ENCODE results near the gene PTPRT.

DNA sequence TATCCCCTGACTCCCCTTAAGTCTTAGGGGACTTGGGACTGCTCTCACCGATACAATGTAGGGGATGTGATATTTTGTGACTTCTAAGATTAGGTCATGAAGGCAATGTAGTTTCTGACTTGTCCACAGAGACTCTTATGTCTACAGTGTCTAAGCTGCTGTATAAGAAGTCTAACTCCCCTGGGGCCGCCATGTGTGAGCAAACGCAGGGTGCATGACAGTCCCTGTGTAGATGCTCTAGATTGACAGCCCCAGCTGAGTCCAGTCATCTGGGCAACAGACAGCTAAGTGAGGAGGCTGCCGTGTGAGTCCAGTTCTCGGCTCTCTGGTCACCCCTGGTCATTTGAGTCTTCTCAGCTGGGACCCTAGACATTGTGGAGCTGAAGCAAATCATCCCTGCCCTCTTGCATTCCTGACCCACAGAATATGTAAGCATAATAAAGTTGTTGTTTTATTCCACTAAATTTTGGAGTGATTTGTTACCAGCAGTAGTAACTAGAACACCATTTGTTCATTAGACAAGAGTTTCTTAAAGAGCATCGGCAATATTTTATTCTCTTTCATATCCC lies 828.2 kb downstream of the PTPRT start:
- TF ChIP-seq, protein P1, sequence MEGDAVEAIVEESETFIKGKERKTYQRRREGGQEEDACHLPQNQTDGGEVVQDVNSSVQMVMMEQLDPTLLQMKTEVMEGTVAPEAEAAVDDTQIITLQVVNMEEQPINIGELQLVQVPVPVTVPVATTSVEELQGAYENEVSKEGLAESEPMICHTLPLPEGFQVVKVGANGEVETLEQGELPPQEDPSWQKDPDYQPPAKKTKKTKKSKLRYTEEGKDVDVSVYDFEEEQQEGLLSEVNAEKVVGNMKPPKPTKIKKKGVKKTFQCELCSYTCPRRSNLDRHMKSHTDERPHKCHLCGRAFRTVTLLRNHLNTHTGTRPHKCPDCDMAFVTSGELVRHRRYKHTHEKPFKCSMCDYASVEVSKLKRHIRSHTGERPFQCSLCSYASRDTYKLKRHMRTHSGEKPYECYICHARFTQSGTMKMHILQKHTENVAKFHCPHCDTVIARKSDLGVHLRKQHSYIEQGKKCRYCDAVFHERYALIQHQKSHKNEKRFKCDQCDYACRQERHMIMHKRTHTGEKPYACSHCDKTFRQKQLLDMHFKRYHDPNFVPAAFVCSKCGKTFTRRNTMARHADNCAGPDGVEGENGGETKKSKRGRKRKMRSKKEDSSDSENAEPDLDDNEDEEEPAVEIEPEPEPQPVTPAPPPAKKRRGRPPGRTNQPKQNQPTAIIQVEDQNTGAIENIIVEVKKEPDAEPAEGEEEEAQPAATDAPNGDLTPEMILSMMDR (IDR thresholded peaks at IDR 0.05) = no peak
- TF ChIP-seq, protein P2, sequence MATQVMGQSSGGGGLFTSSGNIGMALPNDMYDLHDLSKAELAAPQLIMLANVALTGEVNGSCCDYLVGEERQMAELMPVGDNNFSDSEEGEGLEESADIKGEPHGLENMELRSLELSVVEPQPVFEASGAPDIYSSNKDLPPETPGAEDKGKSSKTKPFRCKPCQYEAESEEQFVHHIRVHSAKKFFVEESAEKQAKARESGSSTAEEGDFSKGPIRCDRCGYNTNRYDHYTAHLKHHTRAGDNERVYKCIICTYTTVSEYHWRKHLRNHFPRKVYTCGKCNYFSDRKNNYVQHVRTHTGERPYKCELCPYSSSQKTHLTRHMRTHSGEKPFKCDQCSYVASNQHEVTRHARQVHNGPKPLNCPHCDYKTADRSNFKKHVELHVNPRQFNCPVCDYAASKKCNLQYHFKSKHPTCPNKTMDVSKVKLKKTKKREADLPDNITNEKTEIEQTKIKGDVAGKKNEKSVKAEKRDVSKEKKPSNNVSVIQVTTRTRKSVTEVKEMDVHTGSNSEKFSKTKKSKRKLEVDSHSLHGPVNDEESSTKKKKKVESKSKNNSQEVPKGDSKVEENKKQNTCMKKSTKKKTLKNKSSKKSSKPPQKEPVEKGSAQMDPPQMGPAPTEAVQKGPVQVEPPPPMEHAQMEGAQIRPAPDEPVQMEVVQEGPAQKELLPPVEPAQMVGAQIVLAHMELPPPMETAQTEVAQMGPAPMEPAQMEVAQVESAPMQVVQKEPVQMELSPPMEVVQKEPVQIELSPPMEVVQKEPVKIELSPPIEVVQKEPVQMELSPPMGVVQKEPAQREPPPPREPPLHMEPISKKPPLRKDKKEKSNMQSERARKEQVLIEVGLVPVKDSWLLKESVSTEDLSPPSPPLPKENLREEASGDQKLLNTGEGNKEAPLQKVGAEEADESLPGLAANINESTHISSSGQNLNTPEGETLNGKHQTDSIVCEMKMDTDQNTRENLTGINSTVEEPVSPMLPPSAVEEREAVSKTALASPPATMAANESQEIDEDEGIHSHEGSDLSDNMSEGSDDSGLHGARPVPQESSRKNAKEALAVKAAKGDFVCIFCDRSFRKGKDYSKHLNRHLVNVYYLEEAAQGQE (IDR thresholded peaks at IDR 0.05; ENCODE audit: insufficient read depth in 1 of 2, low read depth in 2 of 2, low read length in 1 of 2) = no peak
- no peak for TF ChIP-seq POLR2AphosphoS5 (IDR thresholded peaks at IDR 0.05; ENCODE audit: low read depth, low read length)

Measured in Panc1 (cell line).